ENCODE measurements around the gene ARRB1. TPM values are rescaled to one million over a fixed set of nuclear protein-coding genes. Genes with fewer than 3 reads are reported as not detected.
A peak's percentile ranks its signal among the peaks of the same experiment; 100 is the strongest.
"Not testable (repeated sequence)": the region's sequence is repeated elsewhere in the genome, so short reads cannot be mapped to it uniquely, and the experiment has no call there.

ARRB1 gene
- total RNA-seq, 2 donors from 2014 or later, result 42.3 to 44.3 TPM

DNA sequence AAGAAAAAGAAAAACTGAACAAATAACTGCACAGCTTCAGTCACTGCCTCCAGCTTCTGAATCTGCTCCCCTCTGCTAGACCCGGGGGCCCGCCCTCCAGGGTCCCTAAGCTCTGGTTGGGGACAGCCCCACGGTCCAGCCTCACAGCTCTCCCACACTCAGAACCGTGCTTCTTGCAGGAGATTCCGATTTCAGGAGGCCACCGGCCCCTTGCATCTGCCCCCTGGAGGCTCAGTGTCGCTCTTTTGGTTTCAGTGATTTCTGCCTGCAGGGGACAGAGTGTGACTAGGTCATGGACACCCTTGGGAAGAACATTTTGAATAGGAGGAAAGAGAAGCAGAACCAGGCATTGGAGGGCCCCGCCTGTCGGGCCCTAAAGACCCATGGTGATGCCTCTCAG, 24.7 kb upstream of the ARRB1 start:
- intact Hi-C loops (cut with DNase I), result no loop called here
- DNase-seq (ENCODE audit: low spot score), result peak; percentile 62

DNA sequence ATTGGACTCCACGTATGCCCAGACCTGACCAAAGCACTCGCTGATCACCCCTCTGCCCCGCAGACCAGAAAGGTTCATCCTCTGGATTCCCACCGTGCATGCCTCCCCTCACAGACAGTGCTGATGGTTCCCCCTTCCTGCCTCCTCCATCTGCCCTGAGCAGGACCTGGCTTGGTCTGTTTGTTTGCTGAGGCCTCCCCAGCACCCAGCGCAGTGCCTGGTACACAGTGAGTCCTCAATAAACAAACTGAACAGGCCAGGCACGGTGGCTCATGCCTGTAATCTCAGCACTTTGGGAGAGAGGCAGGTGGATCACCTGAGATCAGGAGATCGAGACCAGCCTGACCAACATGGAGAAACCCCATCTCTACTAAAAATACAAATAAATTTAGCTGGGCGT, 24.2 kb upstream of the ARRB1 start:
- intact Hi-C loops (cut with DNase I), result no loop called here
- DNase-seq (ENCODE audit: low spot score), result peak; percentile 37

DNA sequence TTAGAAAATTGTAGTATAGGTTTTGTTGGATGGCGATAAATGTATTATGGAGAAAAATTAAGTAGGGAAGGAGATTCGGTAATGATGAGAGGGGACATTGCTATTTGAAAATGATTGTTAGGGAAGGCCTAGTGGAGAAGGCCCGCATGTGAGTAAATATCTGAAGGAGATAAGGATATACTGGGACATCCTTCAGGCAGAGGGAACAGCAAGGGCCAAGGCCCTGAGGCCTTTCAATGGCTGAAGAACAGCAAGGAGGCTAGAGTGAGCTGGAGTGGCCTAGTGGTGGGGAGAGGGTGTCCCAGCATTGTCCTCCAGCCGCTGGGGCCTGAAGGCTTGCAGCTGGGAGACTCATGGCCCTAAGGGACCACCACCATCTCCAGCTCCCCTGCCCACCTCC, 23.2 kb upstream of the ARRB1 start:
- intact Hi-C loops (cut with DNase I), result no loop called here
- peak; percentile 38 for DNase-seq (ENCODE audit: low spot score)

DNA sequence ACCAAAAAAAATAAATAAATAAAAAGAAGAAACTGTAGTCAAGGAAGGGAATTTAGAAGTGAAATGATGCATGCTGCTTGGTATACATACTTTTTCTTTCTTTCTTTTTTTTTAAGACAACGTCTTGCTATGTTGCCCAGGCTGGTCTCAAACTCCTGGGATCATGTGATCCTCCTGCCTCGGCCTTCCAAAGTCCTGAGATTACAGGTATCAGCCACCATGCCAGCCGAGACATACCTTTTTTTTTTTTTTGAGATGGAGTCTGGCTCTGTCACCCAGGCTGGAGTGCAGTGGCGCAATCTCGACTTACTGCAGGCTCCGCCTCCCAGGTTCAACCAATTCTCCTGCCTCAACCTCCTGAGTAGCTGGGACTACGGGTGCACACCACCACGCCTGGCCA, 21.7 kb upstream of the ARRB1 start:
- DNase-seq (ENCODE audit: low spot score), result peak; percentile 40

DNA sequence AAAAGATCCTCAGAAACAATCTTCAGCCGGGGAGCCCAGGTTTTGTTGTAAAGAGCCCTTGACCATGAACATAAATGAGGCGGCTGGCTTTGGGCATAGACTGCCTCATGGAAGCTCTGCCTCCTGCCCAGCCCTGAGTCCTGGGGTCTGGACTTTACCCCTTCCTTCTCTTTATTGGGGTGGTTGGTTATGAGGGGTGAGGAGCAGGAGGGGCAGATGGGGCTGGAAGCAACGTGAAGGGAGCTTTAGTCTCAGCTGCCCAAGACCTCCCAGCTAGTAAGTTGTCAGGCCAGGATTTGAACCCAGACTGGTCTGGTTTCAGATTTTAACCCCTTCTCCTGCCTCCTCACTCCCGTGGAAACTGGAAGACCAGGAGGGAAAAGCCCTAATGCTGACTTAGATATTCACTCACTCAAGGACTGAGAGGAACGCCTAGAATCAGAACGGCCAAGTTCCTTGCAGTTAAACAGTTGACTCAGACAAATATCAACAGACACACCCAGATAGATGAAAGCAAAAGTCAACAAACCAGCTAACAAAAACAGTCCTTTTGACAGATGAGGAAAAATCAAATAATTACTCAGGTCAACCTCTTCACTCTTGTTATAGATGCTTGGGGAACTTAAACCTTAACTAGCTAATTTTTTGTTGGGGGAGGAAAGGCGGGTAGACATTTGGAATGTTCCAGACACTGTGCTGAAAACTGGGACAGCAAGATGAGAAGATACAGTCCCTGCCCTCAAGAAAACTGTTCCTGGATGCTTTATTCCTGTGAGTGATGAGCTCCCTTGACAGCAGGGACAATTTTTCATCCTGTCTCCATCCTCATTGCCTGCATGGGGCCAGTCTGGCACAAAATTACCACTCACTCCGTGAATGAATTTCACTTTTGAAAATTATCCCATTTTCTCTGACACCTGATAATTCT, 20.8 kb upstream of the ARRB1 start:
- peak; percentile 41 for DNase-seq (ENCODE audit: low spot score)
- intact Hi-C loops (cut with DNase I), result no loop called here

More for the DNA sequence above, 21.7 kb upstream of the ARRB1 start:
- intact Hi-C loops (cut with DNase I), result no loop called here

DNA sequence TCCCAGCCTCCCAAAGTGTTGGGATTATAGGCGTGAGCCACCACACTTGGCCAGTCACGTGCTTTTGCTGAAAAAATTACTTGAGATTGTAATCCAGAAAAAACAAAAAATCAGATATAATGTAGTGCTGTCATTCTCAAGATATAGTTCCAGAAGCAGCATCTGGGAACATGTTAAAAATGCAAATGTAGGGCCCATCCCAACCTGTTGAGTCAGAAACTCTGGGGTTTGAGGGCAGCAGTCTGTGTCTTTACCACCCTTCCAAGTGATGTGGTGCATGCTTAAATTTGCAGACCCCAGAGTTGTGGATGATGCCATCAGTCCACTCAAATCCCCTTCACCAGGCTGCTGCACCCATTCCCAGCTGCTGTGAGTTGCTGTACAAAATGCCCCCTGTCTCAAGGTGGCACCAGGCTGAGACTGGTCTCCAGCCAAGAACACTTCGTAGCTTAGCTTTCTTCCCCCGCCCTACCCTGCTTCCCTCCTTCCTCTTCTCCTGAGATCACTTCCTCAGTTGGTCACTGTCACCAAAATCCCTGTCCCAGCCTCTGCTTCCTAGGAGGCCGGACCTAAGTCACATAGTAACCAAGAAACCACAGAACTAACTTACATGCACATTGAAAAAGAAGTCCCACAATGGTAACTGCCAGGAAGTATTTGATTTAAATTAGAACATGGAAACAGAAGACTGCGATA, 18.2 kb upstream of the ARRB1 start:
- DNase-seq (ENCODE audit: low spot score), result peak; percentile 44
- intact Hi-C loops (cut with DNase I), result no loop called here

DNA sequence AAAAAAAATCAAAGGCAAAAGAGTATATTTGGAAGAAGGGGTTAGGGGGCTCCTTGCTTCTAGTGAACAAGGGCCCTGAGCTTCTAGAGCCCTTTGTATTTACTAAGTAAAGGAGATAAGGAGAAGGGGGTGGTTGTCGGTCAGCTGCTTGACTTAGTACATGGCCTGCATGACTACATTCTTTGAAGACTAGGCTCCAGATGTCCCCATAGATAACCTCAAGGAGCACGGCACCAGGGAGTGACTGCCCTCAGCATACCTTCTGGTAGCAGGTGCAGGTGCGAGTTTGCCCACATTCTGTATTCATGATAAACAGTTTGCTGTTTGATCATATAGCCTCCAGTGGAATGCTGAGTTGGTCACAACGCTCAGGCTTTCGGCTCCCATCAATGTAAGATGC, 15.4 kb upstream of the ARRB1 start:
- intact Hi-C loops (cut with DNase I), result not testable (repeated sequence)
- DNase-seq (ENCODE audit: low spot score), result peak; percentile 30

DNA sequence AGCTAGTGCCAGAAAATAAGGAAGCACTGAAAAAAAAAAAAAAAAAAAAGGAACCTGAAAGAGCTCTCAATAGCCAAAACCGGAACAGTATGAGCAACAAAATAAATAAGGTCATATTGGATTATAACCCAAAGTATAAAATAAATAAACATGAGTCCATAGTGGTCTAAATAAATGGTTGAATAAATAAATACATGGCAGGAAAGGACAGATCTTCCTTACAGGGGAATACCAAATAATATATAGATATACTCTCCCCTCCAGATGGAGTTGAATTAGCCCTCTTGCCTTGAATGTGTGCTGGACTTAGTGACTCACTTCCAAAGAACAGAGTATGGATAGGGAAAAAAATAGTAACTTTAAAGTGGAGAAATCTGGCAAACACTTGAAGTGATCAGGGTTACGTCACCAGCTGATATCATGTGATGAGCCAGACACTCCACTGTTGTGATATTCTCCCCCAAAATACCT, 14.3 kb upstream of the ARRB1 start:
- DNase-seq (ENCODE audit: low spot score), result no peak
- intact Hi-C loops (cut with DNase I), result no loop called here

DNA sequence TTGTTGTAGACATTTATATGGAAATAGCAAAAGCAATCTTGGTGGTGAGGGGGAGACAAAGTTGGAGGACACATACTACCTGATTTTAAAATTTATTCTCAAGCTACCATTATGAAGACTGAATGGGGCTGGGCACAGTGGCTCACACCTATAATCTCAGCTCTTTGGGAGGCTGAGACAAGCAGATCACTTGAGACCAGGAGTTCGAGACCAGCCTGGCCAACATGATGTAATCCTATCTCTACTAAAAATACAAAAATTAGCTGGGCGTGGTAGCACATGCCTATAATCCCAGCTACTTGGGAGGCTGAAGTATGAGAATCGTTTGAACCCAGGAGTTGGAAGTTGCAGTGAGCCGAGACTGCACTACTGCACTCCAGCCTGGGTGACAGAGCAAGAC, 10.8 kb upstream of the ARRB1 start:
- peak; percentile 4 for DNase-seq (ENCODE audit: low spot score)
- intact Hi-C loops (cut with DNase I), result not testable (repeated sequence)

DNA sequence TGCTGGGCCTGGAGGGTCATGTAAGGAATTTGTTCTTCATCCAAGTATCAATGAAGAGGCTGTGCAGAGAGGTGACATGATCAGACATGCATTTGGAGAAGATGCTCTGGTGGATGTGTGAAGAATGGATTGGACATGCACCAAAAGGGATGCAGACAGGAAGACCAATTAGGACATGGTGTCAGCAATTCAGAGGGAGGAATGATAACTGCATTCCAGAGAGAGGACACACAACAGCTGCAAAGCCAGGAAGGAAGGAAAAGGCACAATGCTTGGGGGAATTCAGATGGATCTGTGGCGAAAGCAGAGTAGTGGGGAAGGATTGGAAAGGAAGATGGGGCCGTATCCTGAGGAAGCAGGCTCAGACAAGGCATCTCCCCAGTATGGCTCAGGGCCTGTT, 5.2 kb upstream of the ARRB1 start:
- DNase-seq (ENCODE audit: low spot score), result no peak

DNA sequence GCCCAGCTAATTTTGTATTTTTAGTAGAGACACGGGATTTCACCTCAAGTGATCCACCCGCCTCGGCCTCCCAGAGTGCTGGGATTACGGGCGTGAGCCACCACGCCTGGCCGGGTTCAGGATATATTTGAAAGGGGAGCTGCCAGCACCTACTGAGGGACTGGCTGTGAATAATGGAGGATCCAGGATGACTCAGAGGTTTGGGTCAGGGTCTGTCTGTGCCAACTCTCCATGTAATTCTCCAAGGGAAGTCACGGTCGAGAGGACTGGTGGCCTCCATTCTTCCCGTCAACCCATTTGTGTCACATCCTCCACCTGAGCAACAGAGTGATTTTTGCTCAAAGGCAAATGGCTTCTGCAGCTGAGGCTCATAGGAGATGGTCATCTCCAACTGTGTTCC, 3.6 kb upstream of the ARRB1 start:
- DNase-seq (ENCODE audit: low spot score), result no peak
- intact Hi-C loops (cut with DNase I), result no loop called here

More for the DNA sequence above, 5.2 kb upstream of the ARRB1 start:
- intact Hi-C loops (cut with DNase I), result no loop called here

DNA sequence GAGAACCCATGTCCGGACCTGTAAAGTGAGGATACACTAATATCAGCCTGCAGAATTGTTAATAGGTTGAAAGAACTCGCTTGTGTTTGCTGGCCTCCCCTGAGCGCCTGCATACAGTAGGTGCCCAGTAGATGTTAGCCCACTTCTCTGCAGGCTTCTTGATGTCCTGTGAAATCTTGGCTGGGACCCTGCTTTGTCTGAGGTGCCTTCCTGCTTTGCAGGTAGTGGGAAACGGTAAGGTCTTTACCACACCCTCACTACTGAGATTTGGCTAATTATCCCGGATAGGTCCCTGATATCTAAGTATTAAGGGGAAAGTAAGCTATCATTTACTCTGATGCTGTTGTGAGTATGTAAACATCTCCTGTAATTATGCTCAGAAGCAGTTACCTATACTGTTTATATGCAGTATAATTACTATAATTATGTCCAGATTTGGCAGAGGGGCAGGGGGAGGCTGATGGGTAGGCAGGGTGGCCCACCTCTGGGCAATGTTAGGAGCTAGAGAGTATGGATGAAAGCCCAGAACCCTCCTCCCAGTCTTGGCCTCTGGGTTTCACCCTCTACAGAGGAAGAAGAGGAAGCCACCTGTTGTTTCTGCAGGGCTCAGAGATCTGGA, 1.2 kb upstream of the ARRB1 start:
- DNase-seq (ENCODE audit: low spot score), result peak; percentile 45
- intact Hi-C loops (cut with DNase I), result no loop called here

DNA sequence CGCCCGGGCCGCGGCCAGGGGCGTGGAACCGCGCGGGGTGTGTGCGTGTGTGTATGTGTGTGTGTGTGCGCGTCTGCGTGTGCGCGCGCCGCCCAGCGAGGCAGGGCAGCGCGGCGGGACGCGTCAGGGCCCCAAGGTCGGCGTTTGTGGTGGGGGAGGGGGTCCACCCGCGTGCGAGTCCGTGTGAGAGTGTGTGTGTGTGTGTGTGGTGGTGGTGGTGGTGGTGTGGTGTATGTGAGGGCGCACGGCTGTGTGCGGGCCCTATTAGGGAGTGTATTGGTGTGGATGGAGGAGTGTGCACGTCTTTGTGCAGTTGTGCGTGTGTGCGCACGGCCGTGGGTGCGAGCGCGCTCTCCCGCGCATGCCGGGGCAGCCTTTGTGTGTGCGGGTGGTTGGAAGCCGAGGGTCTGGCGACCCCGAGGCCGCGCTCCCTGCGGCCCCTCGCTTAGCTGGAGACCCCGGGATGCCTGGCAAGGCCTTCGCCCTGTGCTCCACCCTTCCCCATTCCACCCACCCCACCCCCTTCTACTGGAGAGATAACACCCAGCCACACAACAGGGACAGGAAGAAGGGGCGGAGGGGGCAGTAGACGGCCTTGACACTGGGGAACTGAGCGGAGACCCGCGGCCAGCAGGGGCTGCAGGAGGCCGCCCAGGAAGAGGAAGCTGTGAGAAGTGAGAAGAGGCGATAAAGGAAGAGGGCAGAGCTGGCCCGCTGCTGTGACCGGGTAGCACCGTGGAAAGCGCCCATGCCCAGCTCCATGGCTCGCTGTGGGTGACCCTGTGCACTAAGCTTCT, 528 bp upstream of the ARRB1 start:
- intact Hi-C loops (cut with DNase I), result no loop called here
- peak; percentile 91 for DNase-seq (ENCODE audit: low spot score)

DNA sequence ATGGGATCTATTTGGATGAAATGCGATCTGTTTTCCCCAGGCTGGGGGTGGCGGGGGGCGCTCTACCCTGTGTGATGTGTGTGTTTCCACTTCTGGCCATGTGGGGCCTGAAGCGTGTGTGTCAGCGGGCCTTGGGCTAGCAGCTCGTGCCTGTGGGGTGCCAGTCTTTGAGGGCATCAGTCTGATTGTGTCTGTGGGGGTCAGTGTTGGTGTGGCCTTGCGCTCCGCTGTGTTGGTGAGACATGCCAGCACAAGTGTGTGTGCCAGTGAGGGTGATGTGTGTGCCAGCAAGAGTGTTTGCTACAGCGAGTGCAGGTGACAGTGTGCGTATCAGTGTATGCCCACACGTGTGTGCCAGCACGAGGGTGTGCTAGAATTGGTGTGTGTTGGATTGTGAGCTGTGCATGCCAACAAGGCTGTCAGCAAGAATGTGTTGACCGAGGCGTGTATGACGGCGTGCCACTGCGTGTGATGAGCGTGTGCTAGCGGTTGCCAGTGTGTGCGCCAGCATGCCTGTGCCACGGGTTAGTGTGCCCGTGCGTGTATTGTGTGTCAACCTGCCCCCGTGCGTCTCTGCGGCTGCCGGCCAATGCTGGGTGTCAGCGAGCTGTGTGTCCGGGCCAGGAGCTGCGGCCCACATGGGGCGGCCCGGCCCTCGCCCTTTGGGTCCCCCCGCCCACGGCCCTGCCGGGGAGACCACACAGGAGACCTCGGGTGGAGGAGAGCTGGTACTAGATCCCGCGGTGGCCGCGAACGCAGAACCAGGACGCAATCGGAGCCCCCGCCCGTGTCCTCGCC, 519 bp downstream of the ARRB1 start:
- intact Hi-C loops (cut with DNase I), result no loop called here
- DNase-seq (ENCODE audit: low spot score), result peak; percentile 87

DNA sequence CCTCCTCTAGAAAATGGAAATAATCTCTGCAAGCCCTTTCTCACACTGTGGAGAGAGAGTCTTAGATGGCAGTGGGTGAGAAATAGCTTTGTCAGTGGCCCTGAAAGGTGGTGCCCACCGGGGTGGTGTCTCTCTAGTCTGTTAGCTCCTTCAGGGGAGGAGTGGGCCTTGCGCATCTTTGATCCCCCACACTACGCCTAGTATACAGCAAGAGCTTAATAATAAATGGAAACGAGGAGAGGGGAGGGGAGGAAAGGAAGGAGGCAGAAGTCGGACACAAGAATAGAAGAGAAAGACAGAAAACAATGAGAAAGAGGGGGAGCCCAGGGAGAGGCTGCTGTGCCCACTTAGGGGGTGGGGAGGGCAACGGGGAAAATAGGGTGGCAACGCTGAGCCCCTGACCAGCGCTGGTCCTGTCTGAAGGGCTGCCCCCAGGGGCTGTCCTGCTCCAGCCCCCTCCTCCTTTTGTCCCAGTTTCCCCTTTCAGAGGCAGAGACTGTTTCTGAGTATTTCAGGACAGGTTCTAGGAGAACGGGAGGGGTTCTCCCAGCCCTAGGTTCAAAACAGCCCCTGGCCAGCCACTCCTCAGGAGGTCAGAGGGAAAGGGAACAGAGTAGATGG, 1.2 kb downstream of the ARRB1 start:
- intact Hi-C loops (cut with DNase I), result no loop called here
- no peak for DNase-seq (ENCODE audit: low spot score)

DNA sequence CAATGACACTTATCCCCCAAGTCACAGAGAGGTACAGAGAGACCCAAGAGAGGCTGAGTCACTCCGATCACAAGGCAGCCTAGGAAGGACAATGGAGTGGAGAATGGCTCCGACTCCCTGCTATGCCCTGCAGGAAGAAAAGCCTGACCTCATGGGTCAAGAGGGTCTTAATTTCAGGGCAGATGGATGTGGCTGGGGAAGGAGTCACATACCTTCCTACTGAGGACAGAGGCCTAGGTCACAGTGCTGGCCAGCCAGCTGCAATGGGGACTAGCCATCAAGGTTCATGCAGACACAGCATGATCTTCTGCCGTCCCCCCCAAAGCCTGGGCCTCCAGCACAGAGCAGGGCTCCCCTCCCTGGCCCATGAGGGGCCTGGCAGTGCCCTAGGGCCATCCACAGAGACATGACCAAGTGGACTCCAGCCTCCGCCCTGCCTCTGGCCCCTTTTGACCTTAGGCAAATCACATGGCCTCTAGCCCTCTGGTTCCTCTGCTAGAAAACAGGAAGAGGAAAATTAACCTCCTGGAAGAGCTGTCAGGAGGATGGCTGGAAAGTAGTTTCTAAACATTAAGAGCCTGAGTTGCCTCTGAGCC, 1.8 kb downstream of the ARRB1 start:
- intact Hi-C loops (cut with DNase I), result no loop called here
- DNase-seq (ENCODE audit: low spot score), result no peak

DNA sequence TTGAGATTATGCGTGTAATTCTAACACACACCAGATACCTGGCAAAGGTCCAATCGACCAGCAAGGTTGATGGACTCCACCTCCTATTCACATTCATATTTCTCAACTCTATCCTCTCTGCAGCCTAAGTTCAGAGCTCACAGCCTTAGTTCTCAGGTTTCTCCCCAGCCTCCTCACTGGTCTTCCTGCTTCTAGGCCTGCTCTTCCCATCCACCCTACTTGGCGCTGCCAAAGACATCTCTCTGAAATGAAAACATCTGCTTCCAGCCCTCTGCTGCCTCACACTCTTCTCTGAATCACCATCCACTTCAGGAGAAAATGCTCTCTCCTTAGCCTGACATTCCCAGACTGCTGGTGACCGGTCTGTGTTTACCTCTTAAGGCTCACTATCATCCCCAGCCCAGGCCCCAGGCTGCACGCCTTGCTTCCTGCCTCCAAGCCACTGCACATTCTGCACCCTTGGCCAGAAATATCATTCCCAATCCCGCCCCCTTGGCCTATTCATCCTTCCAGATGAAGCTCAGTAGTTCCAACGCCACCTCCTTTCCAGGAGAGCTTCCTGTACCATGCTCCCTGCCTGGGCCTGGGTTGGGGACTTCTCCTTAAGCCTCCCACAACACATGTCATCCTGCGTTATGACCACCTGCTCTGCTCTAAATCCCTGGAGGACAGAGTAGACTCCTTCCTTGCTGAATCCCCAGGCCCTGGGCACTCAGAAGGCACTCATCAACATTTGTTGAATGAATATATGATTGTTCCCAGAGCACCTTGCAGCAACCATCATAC, 3.5 kb downstream of the ARRB1 start:
- intact Hi-C loops (cut with DNase I), result no loop called here
- DNase-seq (ENCODE audit: low spot score), result no peak

Measured in posterior vena cava (tissue), 2 donors.